HFF-Myc (cell line): ENCODE results near the gene CRYBA2.

ENCODE experiments used
- DNase-seq: peaks from one replicate; pipeline ENCODE4 v3.0.0-alpha.2; 2011; ENCODE audit warnings: low read depth; ENCODE audit errors: extremely low read depth
- H3K4me3 ChIP-seq: replicated peaks from 2 replicates; pipeline ENCODE4 v1.5.1; 2011; ENCODE audit warnings: low read depth, mild to moderate bottlenecking, control low read depth, low read length
- CTCF ChIP-seq: IDR thresholded peaks from 2 replicates; pipeline ENCODE4 v1.5.1; 2012; ENCODE audit warnings: mild to moderate bottlenecking, low read depth, low read length, control low read depth; ENCODE audit errors: missing control alignments

CRYBA2 gene

GRCh38 chr2:219028996-219029828 is 36.0 kb upstream of the CRYBA2 start:
- TF ChIP-seq CTCF = no peak
- DNase-seq = no peak
- no peak overlapping the region for H3K4me3 ChIP-seq

GRCh38 chr2:219028141-219028540 is 34.9 kb upstream of the CRYBA2 start:
- no peak overlapping the region for H3K4me3 ChIP-seq
- TF ChIP-seq CTCF = no peak
- DNase-seq = no peak

- H3K4me3 ChIP-seq = no peak overlapping the region
- TF ChIP-seq CTCF = no peak
- no peak for DNase-seq
Measured at GRCh38 chr2:219027511-219028055, 34.4 kb upstream of the CRYBA2 start.

- DNase-seq = no peak
- H3K4me3 ChIP-seq = no peak overlapping the region
- TF ChIP-seq CTCF = no peak
Measured at GRCh38 chr2:219026946-219027345, 33.7 kb upstream of the CRYBA2 start.

- no peak overlapping the region for H3K4me3 ChIP-seq
- TF ChIP-seq CTCF = no peak
- no peak for DNase-seq
Measured at GRCh38 chr2:219025637-219026585, 32.7 kb upstream of the CRYBA2 start.

GRCh38 chr2:219024059-219024458 is 30.8 kb upstream of the CRYBA2 start:
- no peak overlapping the region for H3K4me3 ChIP-seq
- no peak for DNase-seq
- TF ChIP-seq CTCF = no peak
